Mesendoderm (in vitro differentiated cells): Measurements from ENCODE around the gene CTIF.

Experiments
- DNase-seq: peaks from one replicate; pipeline ENCODE4 v3.0.0; 2013
- H2AK5ac ChIP-seq: 2 replicates; pipeline ENCODE4 v1.6.1; 2013; ENCODE audit warnings: low read length, inconsistent platforms
- H2BK120ac ChIP-seq: 2 replicates; pipeline ENCODE4 v1.6.1; 2013; ENCODE audit warnings: low read depth, mild to moderate bottlenecking, low read length, moderate library complexity, mixed read lengths
- H2BK15ac ChIP-seq: replicated peaks from 2 replicates; pipeline ENCODE4 v1.6.1; 2013; ENCODE audit warnings: low read depth, mild to moderate bottlenecking, moderate library complexity
- H2BK5ac ChIP-seq: 2 replicates; pipeline ENCODE4 v1.6.1; 2013; ENCODE audit warnings: low read length, inconsistent platforms
- H3K18ac ChIP-seq: 2 replicates; pipeline ENCODE4 v1.6.1; 2013; ENCODE audit warnings: mild to moderate bottlenecking, low read length, mixed read lengths
- H3K23ac ChIP-seq: one replicate; pipeline ENCODE4 v1.6.1; 2013; ENCODE audit warnings: low read length
- H3K27ac ChIP-seq: 2 replicates; pipeline ENCODE4 v1.5.1; 2013; ENCODE audit warnings: low read depth, mild to moderate bottlenecking, inconsistent platforms, low read length, moderate library complexity
- H3K27me3 ChIP-seq: 2 replicates; pipeline ENCODE4 v1.6.1; 2013; ENCODE audit warnings: low read length, control low read depth, mild to moderate bottlenecking, inconsistent platforms; ENCODE audit not compliant: insufficient read depth, poor library complexity
- H3K36me3 ChIP-seq: 2 replicates; pipeline ENCODE4 v1.6.1; 2013; ENCODE audit warnings: low read length, inconsistent platforms; ENCODE audit not compliant: control insufficient read depth, insufficient read depth
- H3K4ac ChIP-seq: one replicate; pipeline ENCODE4 v1.6.1; 2013; ENCODE audit warnings: low read depth, mild to moderate bottlenecking, low read length, moderate library complexity
- H3K4me1 ChIP-seq: 2 replicates; pipeline ENCODE4 v1.6.1; 2013; ENCODE audit warnings: low read depth, low read length, inconsistent platforms; ENCODE audit not compliant: control insufficient read depth
- H3K4me2 ChIP-seq: 2 replicates; pipeline ENCODE4 v1.6.1; 2013; ENCODE audit warnings: low read length
- H3K4me3 ChIP-seq: 2 replicates; pipeline ENCODE4 v1.5.1; 2013; ENCODE audit warnings: mild to moderate bottlenecking, low read length
- H3K56ac ChIP-seq: one replicate; pipeline ENCODE4 v1.6.1; 2013; ENCODE audit warnings: low read length
- H3K79me1 ChIP-seq: 2 replicates; pipeline ENCODE4 v1.6.1; 2013; ENCODE audit warnings: low read length, inconsistent platforms
- H3K79me2 ChIP-seq: 2 replicates; pipeline ENCODE4 v1.6.1; 2013; ENCODE audit warnings: mild to moderate bottlenecking, low read length; ENCODE audit not compliant: control insufficient read depth, insufficient read depth
- H3K9ac ChIP-seq: 2 replicates; pipeline ENCODE4 v1.6.1; 2013; ENCODE audit warnings: low read length, inconsistent platforms
- H4K5ac ChIP-seq: one replicate; pipeline ENCODE4 v1.6.1; 2013; ENCODE audit warnings: low read length
- H4K8ac ChIP-seq: one replicate; pipeline ENCODE4 v1.6.1; 2013; ENCODE audit warnings: low read depth, mild to moderate bottlenecking, control low read depth, low read length, moderate library complexity
- WGBS: extraction: QIAGEN DNeasy Blood & Tissue Kit; methylation state at CpG from one replicate; pipeline ENCODE4 v1.1.7; 2013; ENCODE audit warnings: low lambda C conversion rate, missing lambda C conversion rate; ENCODE audit not compliant: insufficient coverage; ENCODE audit errors: extremely low coverage; 5-methylcytosine and 5-hydroxymethylcytosine counted together

Gene CTIF

GRCh38 chr18:48541747-48542400 is 3.0 kb downstream of the CTIF start:
- H4K8ac ChIP-seq = no peak overlapping the region
- peak overlapping the region; percentile 69 for H3K9ac ChIP-seq
- peak overlapping the region; percentile 88 for H3K56ac ChIP-seq
- no peak overlapping the region for H2BK120ac ChIP-seq
- no peak overlapping the region for H2BK5ac ChIP-seq
- WGBS = no CpG with 5 or more reads among the region's 4 CpGs
- peaks cover 40% of the 10 kb centered on the region for H3K4me1 ChIP-seq
- H3K27ac ChIP-seq = no peak overlapping the region
- no peak for DNase-seq
- H2BK15ac ChIP-seq = no peak overlapping the region
- H3K18ac ChIP-seq = peak overlapping the region; percentile 29
- no peak overlapping the region for H3K4me3 ChIP-seq
- peak overlapping the region; percentile 39 for H2AK5ac ChIP-seq
- no peaks in the 10 kb centered on the region for H3K36me3 ChIP-seq
- no peaks in the 10 kb centered on the region for H3K27me3 ChIP-seq
- H3K79me1 ChIP-seq = peaks cover 9% of the 10 kb centered on the region
- no peak overlapping the region for H4K5ac ChIP-seq
- no peak overlapping the region for H3K4ac ChIP-seq
- H3K79me2 ChIP-seq = peaks cover 5% of the 10 kb centered on the region
- peak overlapping the region; percentile 29 for H3K23ac ChIP-seq
- H3K4me2 ChIP-seq = peak overlapping the region; percentile 21

- H3K18ac ChIP-seq = no peak overlapping the region
- H3K4ac ChIP-seq = peak overlapping the region; percentile 43
- DNase-seq = peak; percentile 95
- peak overlapping the region; percentile 11 for H3K56ac ChIP-seq
- H3K23ac ChIP-seq = no peak overlapping the region
- H3K4me1 ChIP-seq = peaks cover 44% of the 10 kb centered on the region
- no peak overlapping the region for H2BK15ac ChIP-seq
- no peak overlapping the region for H2BK120ac ChIP-seq
- H3K9ac ChIP-seq = peak overlapping the region; percentile 12
- no peaks in the 10 kb centered on the region for H3K36me3 ChIP-seq
- no peaks in the 10 kb centered on the region for H3K27me3 ChIP-seq
- no peak overlapping the region for H2AK5ac ChIP-seq
- no peak overlapping the region for H4K8ac ChIP-seq
- no peak overlapping the region for H4K5ac ChIP-seq
- no CpG with 5 or more reads among the region's 7 CpGs for WGBS
- peak overlapping the region; percentile 64 for H2BK5ac ChIP-seq
- H3K79me2 ChIP-seq = peaks cover 5% of the 10 kb centered on the region
- H3K79me1 ChIP-seq = peaks cover 9% of the 10 kb centered on the region
- H3K4me3 ChIP-seq = no peak overlapping the region
- no peak overlapping the region for H3K4me2 ChIP-seq
- H3K27ac ChIP-seq = peak overlapping the region; percentile 47
These were observed 3.8 kb downstream of the CTIF start for GRCh38 chr18:48542513-48543181.

DNA sequence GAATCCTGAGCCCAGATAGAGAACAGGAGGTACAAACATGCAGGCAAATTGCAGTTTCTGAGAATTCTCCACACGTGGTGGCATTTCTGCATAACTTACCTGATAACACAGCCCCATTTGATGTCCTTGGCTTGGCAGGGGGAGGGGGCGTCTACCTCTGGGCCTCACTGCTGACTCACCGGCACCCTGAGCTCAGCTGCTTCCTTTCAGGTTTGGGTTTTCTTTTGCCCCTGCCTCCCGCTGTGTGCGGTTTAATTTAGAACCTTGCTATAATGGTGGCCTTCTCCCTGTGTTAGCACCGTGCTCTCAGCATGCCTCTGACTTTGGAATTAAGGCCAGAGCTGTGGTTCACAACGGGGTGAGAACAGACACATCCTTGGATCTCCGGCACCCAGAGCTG is 4.4 kb downstream of the CTIF start:
- Histone ChIP-seq H3K27ac (peak overlapping the region; percentile 47), H3K27me3 (no peaks in the 10 kb centered on the region), H3K18ac (no peak overlapping the region), H3K4ac (no peak overlapping the region), H2BK120ac (no peak overlapping the region), H3K4me1 (peaks cover 45% of the 10 kb centered on the region), H3K79me2 (peaks cover 5% of the 10 kb centered on the region), H3K4me2 (peak overlapping the region; percentile 11), H2BK15ac (no peak overlapping the region), H3K4me3 (no peak overlapping the region), H3K23ac (no peak overlapping the region), H3K9ac (peak overlapping the region; percentile 12), H3K79me1 (peaks cover 9% of the 10 kb centered on the region), H4K8ac (no peak overlapping the region), H3K56ac (peak overlapping the region; percentile 49), H2AK5ac (no peak overlapping the region), H2BK5ac (peak overlapping the region; percentile 64), H4K5ac (no peak overlapping the region), H3K36me3 (no peaks in the 10 kb centered on the region)
- no CpG with 5 or more reads among the region's 8 CpGs for WGBS
- peak; percentile 97 for DNase-seq

DNA sequence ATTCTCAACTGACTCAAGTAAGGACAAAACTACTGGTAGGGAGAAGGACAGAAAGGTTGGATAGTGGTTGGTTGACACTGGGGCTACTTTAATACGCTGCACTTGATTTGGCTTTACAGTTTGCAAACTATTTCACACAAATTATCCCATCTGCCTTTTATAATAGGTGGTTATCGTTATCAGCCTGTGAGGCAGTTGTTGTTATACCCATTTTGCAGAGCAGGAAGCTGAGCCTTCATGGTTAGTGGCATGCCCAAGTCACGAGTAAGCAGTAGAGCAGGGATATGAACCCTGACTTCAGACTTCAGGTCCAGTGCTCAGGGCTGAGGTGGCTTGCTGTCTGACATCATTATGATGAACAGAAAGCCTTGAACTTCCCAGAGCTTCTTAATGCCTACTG is 5.3 kb downstream of the CTIF start:
- no peak overlapping the region for H4K5ac ChIP-seq
- peak overlapping the region; percentile 43 for H3K4ac ChIP-seq
- DNase-seq = peak; percentile 21
- no peaks in the 10 kb centered on the region for H3K36me3 ChIP-seq
- peak overlapping the region; percentile 84 for H2AK5ac ChIP-seq
- H2BK5ac ChIP-seq = no peak overlapping the region
- no peak overlapping the region for H2BK15ac ChIP-seq
- no peak overlapping the region for H2BK120ac ChIP-seq
- no peak overlapping the region for H3K4me2 ChIP-seq
- no peak overlapping the region for H3K4me3 ChIP-seq
- no CpG with 5 or more reads among the region's 3 CpGs for WGBS
- H3K27ac ChIP-seq = peak overlapping the region; percentile 47
- peak overlapping the region; percentile 36 for H3K18ac ChIP-seq
- no peak overlapping the region for H4K8ac ChIP-seq
- no peak overlapping the region for H3K9ac ChIP-seq
- no peak overlapping the region for H3K56ac ChIP-seq
- H3K4me1 ChIP-seq = peaks cover 50% of the 10 kb centered on the region
- H3K79me2 ChIP-seq = peaks cover 6% of the 10 kb centered on the region
- no peaks in the 10 kb centered on the region for H3K27me3 ChIP-seq
- peaks cover 15% of the 10 kb centered on the region for H3K79me1 ChIP-seq
- H3K23ac ChIP-seq = no peak overlapping the region

DNA sequence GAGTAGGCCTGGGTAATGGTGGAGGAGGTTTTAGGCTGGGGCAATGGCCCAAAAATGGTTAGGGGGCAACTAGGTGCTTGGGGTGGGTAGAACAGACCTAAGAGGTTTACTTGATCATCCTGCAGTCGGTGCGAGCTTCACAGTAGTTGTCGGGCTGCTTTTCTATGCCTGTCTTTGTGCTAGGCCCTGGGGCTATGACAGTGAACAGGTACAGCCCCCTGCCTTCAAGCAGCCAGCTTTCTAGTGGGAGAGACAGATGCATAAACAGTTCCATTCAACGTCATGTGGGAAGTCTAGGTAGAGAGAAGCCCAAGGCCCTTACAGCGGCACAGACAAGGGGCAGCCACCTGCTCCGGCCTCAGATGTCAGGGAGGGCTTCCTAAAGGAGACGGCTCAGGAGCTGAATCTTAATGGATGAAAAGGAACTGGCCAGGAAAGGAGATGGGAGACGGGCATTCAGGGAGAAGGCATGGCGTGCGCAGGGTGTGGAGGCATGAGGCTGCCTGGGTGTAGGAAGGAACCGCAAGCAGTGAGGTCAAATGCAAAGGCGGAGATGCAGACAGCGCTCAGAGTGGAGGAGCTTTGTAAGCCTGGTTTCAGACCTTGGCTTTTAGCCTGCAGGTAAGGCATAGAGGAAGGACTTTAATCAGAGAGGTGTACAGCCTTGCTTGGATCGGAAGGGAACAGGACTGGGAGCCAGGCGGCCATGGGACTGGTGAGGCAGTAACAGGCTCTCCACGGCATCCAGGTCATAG is 6.0 kb downstream of the CTIF start:
- H4K5ac ChIP-seq = no peak overlapping the region
- H3K27ac ChIP-seq = no peak overlapping the region
- peak overlapping the region; percentile 25 for H2BK5ac ChIP-seq
- no peak overlapping the region for H2BK120ac ChIP-seq
- H3K4ac ChIP-seq = no peak overlapping the region
- H3K23ac ChIP-seq = no peak overlapping the region
- DNase-seq = peak; percentile 48
- no peak overlapping the region for H3K9ac ChIP-seq
- no peak overlapping the region for H2BK15ac ChIP-seq
- no peak overlapping the region for H3K4me3 ChIP-seq
- no peak overlapping the region for H4K8ac ChIP-seq
- peaks cover 6% of the 10 kb centered on the region for H3K79me2 ChIP-seq
- H3K79me1 ChIP-seq = peaks cover 15% of the 10 kb centered on the region
- H3K18ac ChIP-seq = no peak overlapping the region
- peaks cover 50% of the 10 kb centered on the region for H3K4me1 ChIP-seq
- no peak overlapping the region for H3K4me2 ChIP-seq
- no peaks in the 10 kb centered on the region for H3K36me3 ChIP-seq
- H3K56ac ChIP-seq = peak overlapping the region; percentile 52
- WGBS = no CpG with 5 or more reads among the region's 16 CpGs
- H2AK5ac ChIP-seq = peak overlapping the region; percentile 84
- no peaks in the 10 kb centered on the region for H3K27me3 ChIP-seq
